Left lung (tissue), 10 donors: ENCODE measurements around the gene ZMYM2. TPM values are rescaled to one million over a fixed set of nuclear protein-coding genes. Genes with fewer than 3 reads are reported as not detected.

Experiments used
- ATAC-seq: fragments of 200-7000 bp; cut with Tn5 transposase; one replicate; pipeline ENCODE4 v1.9.1; 2020; ENCODE audit warnings: moderate library complexity
- DNase-seq, 4 donors: peaks; one replicate each; pipeline ENCODE4 v3.0.0-alpha.2; 2013 to 2020
- H3K27ac ChIP-seq, 2 donors: fragments of 200-600 bp; sonication (generic) in 1 of 2; one replicate each; pipeline versions ENCODE4 v1.5.0 to v1.8.0; 2020 to 2021
- H3K27me3 ChIP-seq, 2 donors: fragments of 200-600 bp; sonication (generic) in 1 of 2; one replicate each; pipeline versions ENCODE4 v1.5.0 to v1.8.0; 2020 to 2021
- H3K36me3 ChIP-seq, 2 donors: fragments of 200-600 bp; sonication (generic) in 1 of 2; one replicate each; pipeline versions ENCODE4 v1.5.0 to v1.8.0; 2020 to 2021
- H3K4me1 ChIP-seq, 2 donors: fragments of 200-600 bp; one replicate each; pipeline ENCODE4 v1.8.0; 2021
- H3K4me3 ChIP-seq, 2 donors: fragments of 200-600 bp; sonication (generic) in 1 of 2; one replicate each; pipeline versions ENCODE4 v1.5.0 to v1.8.0; 2020 to 2021; ENCODE audit warnings: mild to moderate bottlenecking in 1 of 2
- H3K9me3 ChIP-seq, 2 donors: fragments of 200-600 bp; sonication (generic) in 1 of 2; one replicate each; pipeline versions ENCODE4 v1.5.0 to v1.8.0; 2020 to 2021
- intact Hi-C, 2 donors: fragments of 100-400 bp; cut with DNase I; formaldehyde crosslinking; loops; one replicate each; pipeline versions ENCODE4 v1.11.2 to v1.14.2; 2022
- polyA plus RNA-seq, 6 donors: library from polyadenylated mRNA; unstranded; fragments of 120-200 nt; gene quantifications; one replicate each; pipeline ENCODE4 v1.2.1, GENCODE V29; 2013; ENCODE audit not compliant: insufficient read length in 6 of 6
- total RNA-seq, 2 donors: library from RNA; stranded (reverse); fragmentation: NEBNext Ultra II Directional; extraction: Animal tissue kit (Norgen Biotek cat#: 25700); gene quantifications; one replicate each; pipeline ENCODE4 v1.2.1, GENCODE V29; 2021
- TF ChIP-seq, protein P1 (sequence below), 2 donors: fragments of 200-600 bp; sonication (generic) in 1 of 2; IDR thresholded peaks; one replicate each; pipeline versions ENCODE4 v1.5.0 to v1.8.0; 2021; ENCODE audit warnings: antibody characterized with exemption in 2 of 2
- donor health status: DM: no; HTN: yes; CAD: no.
- donor health status: DM: no; HTN: no; CAD: no.

The ZMYM2 gene
- total and polyA plus RNA-seq, 8 donors, result 64.8 to 153 (median 122) TPM

DNA sequence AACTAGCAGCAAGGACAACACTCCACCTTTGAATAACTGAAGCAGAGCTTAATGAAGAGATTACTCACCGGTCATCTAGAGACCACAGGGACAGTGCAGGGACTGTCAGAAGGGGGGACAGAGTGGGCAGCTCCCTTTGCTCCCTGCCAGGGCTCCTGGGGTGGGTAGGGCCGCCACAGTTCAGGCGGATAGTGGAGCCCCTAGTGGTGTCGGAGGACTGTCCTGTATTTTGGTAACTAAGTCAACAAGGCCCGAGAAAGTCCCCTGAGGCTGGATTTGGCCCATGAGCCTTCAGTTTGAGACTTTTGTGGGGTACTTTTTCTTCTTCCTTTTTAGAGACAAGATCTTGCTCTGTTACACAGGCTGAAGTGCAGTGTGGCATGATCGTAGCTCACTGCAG is 157.7 kb downstream of the ZMYM2 start:
- no peaks in the 10 kb centered on the region for H3K9me3 ChIP-seq
- ATAC-seq, result no peak
- TF ChIP-seq, protein P1, sequence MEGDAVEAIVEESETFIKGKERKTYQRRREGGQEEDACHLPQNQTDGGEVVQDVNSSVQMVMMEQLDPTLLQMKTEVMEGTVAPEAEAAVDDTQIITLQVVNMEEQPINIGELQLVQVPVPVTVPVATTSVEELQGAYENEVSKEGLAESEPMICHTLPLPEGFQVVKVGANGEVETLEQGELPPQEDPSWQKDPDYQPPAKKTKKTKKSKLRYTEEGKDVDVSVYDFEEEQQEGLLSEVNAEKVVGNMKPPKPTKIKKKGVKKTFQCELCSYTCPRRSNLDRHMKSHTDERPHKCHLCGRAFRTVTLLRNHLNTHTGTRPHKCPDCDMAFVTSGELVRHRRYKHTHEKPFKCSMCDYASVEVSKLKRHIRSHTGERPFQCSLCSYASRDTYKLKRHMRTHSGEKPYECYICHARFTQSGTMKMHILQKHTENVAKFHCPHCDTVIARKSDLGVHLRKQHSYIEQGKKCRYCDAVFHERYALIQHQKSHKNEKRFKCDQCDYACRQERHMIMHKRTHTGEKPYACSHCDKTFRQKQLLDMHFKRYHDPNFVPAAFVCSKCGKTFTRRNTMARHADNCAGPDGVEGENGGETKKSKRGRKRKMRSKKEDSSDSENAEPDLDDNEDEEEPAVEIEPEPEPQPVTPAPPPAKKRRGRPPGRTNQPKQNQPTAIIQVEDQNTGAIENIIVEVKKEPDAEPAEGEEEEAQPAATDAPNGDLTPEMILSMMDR (IDR thresholded peaks at IDR 0.05), result no peak
- H3K4me3 ChIP-seq, result no peak overlapping the region
- no peak for DNase-seq
- peaks cover 6 to 23% of the 10 kb centered on the region in 2 donors for H3K4me1 ChIP-seq
- no peaks in the 10 kb centered on the region for H3K36me3 ChIP-seq
- H3K27ac ChIP-seq, result no peak overlapping the region
- H3K27me3 ChIP-seq, result peaks cover 0 to 6% of the 10 kb centered on the region in 2 donors
- intact Hi-C loops, result no loop called here

- DNase-seq (peak; percentile 42 to 86 (median 72)), ATAC-seq (peak; percentile 83)
- Histone ChIP-seq H3K4me1 (peaks cover 6 to 23% of the 10 kb centered on the region in 2 donors), H3K4me3 (peak overlapping the region; percentile 55 to 60), H3K27me3 (peaks cover 0 to 6% of the 10 kb centered on the region in 2 donors), H3K27ac (peak overlapping the region; percentile 88 to 89), H3K9me3 (no peaks in the 10 kb centered on the region), H3K36me3 (no peaks in the 10 kb centered on the region)
- TF ChIP-seq, protein P1 (IDR thresholded peaks at IDR 0.05), result no peak
- intact Hi-C loops, result no loop called here
Measured at GRCh38 chr13:20118268-20119140, 160.0 kb downstream of the ZMYM2 start.

- DNase-seq (no peak), ATAC-seq (no peak)
- intact Hi-C loops, result no loop called here
- Histone ChIP-seq H3K4me3 (peak overlapping the region; percentile 14 to 60), H3K36me3 (no peaks in the 10 kb centered on the region), H3K27me3 (peaks cover 0 to 6% of the 10 kb centered on the region in 2 donors), H3K27ac (peak overlapping the region; percentile 88 to 89), H3K9me3 (no peaks in the 10 kb centered on the region), H3K4me1 (peaks cover 6 to 23% of the 10 kb centered on the region in 2 donors)
- TF ChIP-seq, protein P1 (IDR thresholded peaks at IDR 0.05), result no peak
Measured at GRCh38 chr13:20119960-20120359, 161.4 kb downstream of the ZMYM2 start.

DNA sequence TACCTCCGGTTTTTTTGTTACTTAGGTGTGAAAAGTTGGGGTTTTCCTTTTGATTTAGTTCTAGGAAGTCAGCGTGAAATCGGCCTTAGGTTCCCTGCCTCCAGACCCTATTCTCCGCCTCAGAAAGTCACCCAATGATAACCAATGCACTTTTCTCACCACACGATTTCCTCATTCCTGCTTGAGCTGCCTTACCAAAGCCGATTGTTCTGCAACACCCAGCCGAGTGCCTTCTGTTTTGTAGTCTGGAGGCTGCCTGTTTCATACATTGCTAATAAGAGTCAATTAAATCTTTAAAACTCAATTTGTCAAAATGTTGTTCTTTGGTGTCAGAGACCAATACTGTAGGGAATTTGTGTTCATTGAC is 162.6 kb downstream of the ZMYM2 start:
- H3K27me3 ChIP-seq, result peaks cover 0 to 6% of the 10 kb centered on the region in 2 donors
- H3K36me3 ChIP-seq, result no peaks in the 10 kb centered on the region
- H3K9me3 ChIP-seq, result no peaks in the 10 kb centered on the region
- intact Hi-C loops, result no loop called here
- no peak for ATAC-seq
- TF ChIP-seq, protein P1 (IDR thresholded peaks at IDR 0.05), result no peak
- peaks cover 6 to 23% of the 10 kb centered on the region in 2 donors for H3K4me1 ChIP-seq
- peak overlapping the region; percentile 88 to 89 for H3K27ac ChIP-seq
- DNase-seq, result no peak
- peak overlapping the region in 1 of 2 donors; percentile 60 for H3K4me3 ChIP-seq

GRCh38 chr13:20124303-20124702 is 165.8 kb downstream of the ZMYM2 start:
- DNase-seq (no peak), ATAC-seq (no peak)
- no peaks in the 10 kb centered on the region for H3K9me3 ChIP-seq
- peaks cover 10 to 32% of the 10 kb centered on the region in 2 donors for H3K4me1 ChIP-seq
- no peak overlapping the region for H3K27ac ChIP-seq
- intact Hi-C loops, result no loop called here
- H3K4me3 ChIP-seq, result no peak overlapping the region
- no peaks in the 10 kb centered on the region for H3K36me3 ChIP-seq
- TF ChIP-seq, protein P1 (IDR thresholded peaks at IDR 0.05), result no peak
- peaks cover 10 to 29% of the 10 kb centered on the region in 2 donors for H3K27me3 ChIP-seq
